Measurements from ENCODE around the gene TMX2. TPM values are rescaled to one million over a fixed set of nuclear protein-coding genes. Genes with fewer than 3 reads are reported as not detected.

The TMX2 gene
- total and polyA plus RNA-seq, 9 of the 15 experiments (the other 6 are each of a cell fraction or from before 2014, with no cell fraction given), result 176 to 433 (median 227) TPM

- TF ChIP-seq ILK (tag; IDR thresholded peaks at IDR 0.05; ENCODE audit: borderline replicate concordance, low read depth) (no peak), ILF3 (IDR thresholded peaks at IDR 0.05; ENCODE audit: borderline replicate concordance) (no peak), TAF9B (IDR thresholded peaks at IDR 0.05; ENCODE audit: partially characterized antibody) (peak; percentile 89), MTF1 (CRISPR knock-in tag; IDR thresholded peaks at IDR 0.05; ENCODE audit: borderline replicate concordance) (no peak), ARID3B (CRISPR knock-in tag; IDR thresholded peaks at IDR 0.05; ENCODE audit: borderline replicate concordance) (no peak), RREB1 (CRISPR knock-in tag; IDR thresholded peaks at IDR 0.05) (no peak), YY1 (IDR thresholded peaks at IDR 0.05; ENCODE audit: borderline replicate concordance in 1 of 3, control insufficient read depth in 1 of 3, extremely low read depth in 1 of 3, insufficient read depth in 3 of 3, insufficient read length in 1 of 3, insufficient replicate concordance in 2 of 3, low read depth in 1 of 3, low read length in 2 of 3) (peak; percentile 19 to 80 (median 72)), THAP12 (CRISPR knock-in tag; IDR thresholded peaks at IDR 0.05) (peak; percentile 57; the same call in 1 of the 2 replicates), BDP1 (IDR thresholded peaks at IDR 0.05; ENCODE audit: insufficient read depth, insufficient read length) (no peak), RNF2 (IDR thresholded peaks at IDR 0.05) (peak; percentile 87), RUNX1 (IDR thresholded peaks at IDR 0.05; ENCODE audit: low read depth) (0 out of 2 replicates have a peak, but pooled peaks have one; percentile 59), ESRRA (IDR thresholded peaks at IDR 0.05; ENCODE audit: borderline replicate concordance, low read depth) (peak; percentile 90), U2AF1 (optimal IDR thresholded peaks at IDR 0.05; ENCODE audit: low read depth, low read length) (no peak), STAT5A (IDR thresholded peaks at IDR 0.05; ENCODE audit: borderline replicate concordance, low read length) (peak; percentile 57; the same call in 1 of the 2 replicates), FOS (IDR thresholded peaks at IDR 0.05; ENCODE audit: extremely low read depth, insufficient read length) (no peak), KLF13 (tag; IDR thresholded peaks at IDR 0.05; ENCODE audit: borderline replicate concordance, low read depth) (peak; percentile 92)
These were observed 29.0 kb downstream of the TMX2 start, which contains the start of gene SELENOH (continued) for GRCh38 chr11:57741132-57742086.
